K562 treated with DMSO at 1 percent for 4 hours (cell line): ENCODE results near the gene SLC35F1. TPM values are rescaled to one million over a fixed set of nuclear protein-coding genes. Genes with fewer than 3 reads are reported as not detected.

ENCODE experiments used
- total RNA-seq: library from RNA; unstranded; fragments of 300-600 nt; gene quantifications from 2 replicates; pipeline ENCODE4 v1.2.3, GENCODE V29; 2022; ENCODE audit not compliant: insufficient read depth

SLC35F1 gene
- total RNA-seq: not detected in 2 replicates

GRCh38 chr6:117906958-117907600 lies at the start of gene SLC35F1:
SLC35F1 (plus strand) TSS chr6:117907264.

Other genes with a start within 250 kb of the SLC35F1 start
- gene NUS1, start 231.8 kb upstream of the SLC35F1 start, total RNA-seq: 21.7 and 23.7 TPM in 2 replicates